HG03045 (cell line): Measurements from ENCODE around the gene VPS35L.

Experiments used
- ATAC-seq: cut with Tn5 transposase; IDR thresholded peaks from one replicate; pipeline ENCODE4 v1.9.1; 2021; ENCODE audit warnings: mild to moderate bottlenecking, moderate library complexity; ENCODE audit not compliant: unreplicated experiment

VPS35L gene

GRCh38 chr16:19588661-19589060 is 33.2 kb downstream of the VPS35L start:
- no peak for ATAC-seq

- ATAC-seq: no peak
Measured at GRCh38 chr16:19589106-19589505, 33.6 kb downstream of the VPS35L start.

- ATAC-seq: no peak
Measured at GRCh38 chr16:19589771-19590302, 34.3 kb downstream of the VPS35L start.

GRCh38 chr16:19595043-19595767 is 39.7 kb downstream of the VPS35L start:
- no peak for ATAC-seq

DNA sequence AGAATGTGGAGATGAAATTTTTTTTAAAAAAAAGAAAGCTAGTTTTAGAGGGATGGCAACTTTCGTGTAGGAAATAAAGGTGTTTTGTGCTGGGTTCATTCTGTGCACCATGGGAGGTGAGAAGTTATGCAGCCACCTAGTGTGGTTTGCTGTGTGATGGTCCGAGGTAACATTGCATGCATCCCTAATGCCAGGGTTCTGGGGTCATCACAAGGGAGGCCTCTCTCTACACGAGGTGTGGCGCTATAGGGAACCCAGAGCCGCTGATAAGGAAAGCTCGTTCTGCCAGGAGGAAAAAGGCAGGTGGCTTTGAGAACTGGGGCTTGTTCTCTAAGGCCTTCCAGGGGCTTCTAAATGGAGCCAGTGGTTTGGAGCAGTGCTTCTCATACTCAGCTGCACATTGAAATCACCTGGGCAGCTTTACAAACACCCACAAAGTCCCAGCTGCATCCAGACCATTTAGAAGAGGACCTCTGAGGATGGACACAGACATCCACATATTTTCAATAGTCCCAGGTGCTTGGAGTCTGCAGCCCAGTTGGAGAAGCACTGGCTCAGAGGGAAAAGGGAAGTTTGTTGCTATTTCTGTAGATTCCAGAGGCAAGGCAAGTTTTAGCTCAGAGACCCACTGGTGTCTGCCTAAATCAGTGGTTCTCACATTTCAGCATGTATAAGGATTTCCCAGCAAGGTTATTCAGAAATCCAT is 43.5 kb downstream of the VPS35L start:
- ATAC-seq: no peak

DNA sequence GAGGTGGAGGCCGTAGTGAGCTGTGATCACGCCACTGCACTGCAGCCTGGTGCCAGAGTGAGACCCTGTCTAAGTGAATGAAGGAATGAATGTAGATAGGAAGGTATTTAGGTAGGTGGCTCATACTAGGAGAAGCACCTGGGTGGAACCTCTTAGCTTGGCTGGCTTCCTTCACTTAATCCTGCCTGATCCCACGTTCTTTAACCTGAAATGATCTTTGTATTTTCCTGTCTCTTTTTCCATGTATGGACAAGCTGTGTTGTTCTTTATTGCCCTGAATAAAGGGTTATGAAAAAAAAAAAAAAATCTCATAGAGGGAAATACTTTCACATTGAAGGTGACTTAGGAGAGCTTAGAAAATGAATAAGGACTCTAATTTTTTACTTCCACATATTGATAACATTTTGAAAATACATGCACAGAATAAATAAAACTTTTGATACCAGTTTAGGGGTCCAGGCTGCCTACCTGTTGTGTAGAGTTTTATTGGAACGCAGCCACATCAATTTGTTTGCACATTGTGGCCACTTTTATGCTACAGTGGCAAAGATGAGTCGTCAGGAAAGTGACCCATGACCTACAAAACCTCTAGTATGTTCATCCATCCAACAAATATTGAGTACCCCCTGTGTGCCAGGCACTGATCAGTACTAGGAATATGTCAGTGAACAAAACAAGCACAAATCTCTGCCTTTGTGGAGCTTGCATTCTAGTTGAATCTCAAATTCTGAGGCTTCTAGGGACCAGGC is 44.6 kb downstream of the VPS35L start:
- no peak for ATAC-seq

- no peak for ATAC-seq
Measured at GRCh38 chr16:19601083-19601976, 45.8 kb downstream of the VPS35L start.

- no peak for ATAC-seq
Measured at GRCh38 chr16:19604911-19605310, 49.4 kb downstream of the VPS35L start.

- ATAC-seq: no peak
Measured at GRCh38 chr16:19605701-19606100, 50.2 kb downstream of the VPS35L start.

DNA sequence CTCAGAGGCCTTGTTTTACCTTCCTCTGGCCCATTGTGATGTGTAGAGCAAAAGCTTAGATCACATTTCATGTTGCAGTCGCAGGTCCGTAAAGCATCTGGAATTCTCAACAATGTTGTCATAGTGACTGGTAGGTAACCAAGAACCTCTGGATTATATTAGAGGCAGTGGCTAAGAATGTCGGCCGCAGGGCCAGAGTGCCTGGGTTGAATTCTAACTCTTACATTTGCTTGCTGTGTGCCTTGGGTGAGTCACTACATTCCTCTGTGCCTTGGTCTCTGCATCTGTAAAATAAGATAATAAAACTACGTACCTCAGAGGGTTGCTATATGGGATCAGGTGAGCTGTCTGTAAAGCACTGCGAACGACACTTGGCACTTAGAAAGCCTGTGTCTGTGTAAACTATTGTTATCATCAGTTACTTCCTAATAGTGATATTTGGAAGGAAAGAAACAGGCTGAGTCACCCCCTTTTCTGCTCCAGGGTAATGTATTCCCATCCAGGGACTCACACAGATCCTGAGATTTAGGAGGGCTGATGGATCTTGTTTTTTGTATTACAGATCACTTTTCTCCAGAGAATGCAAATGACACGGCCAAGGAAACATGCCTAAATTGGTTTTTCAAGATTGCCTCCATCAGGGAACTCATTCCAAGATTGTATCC is 52.2 kb downstream of the VPS35L start:
- no peak for ATAC-seq

DNA sequence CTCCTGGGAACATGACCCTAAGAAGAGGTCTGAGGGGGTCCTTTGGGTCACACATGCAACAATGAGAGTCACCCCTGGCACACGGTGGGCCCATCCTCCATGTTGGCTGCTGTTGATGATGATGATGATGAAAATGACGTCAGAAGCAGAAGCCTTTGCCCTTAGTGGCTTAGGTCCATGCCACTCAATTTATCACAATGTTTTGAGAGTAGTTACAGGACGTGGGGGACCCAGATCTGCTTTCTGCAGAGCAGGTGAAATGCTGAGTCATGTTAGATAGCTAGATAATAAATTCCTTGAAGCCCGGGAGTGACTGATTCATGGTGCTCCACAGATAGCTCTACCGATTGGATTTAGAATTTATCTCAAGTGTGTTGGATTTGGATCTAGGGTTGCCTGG is 53.9 kb downstream of the VPS35L start:
- ATAC-seq: no peak

DNA sequence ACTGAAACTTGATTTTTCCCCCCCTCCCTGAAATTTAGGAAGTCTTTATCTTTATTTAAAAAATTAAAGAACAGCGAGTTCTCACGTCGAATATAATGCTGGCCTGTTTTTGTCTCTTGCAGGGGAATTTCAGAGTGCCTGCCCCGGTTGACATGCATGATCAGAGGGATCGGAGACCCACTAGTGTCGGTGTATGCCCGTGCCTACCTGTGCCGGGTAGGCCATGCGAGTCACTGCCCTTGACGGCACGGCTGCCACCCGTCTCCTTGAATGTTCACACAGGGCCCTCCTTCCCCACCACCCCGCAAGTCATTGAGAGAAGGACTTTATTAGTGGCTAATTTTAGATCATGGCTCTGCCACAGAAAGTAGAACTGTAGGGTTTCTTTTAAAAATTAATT is 54.7 kb downstream of the VPS35L start:
- no peak for ATAC-seq

GRCh38 chr16:19613834-19614233 is 58.3 kb downstream of the VPS35L start:
- ATAC-seq: no peak

DNA sequence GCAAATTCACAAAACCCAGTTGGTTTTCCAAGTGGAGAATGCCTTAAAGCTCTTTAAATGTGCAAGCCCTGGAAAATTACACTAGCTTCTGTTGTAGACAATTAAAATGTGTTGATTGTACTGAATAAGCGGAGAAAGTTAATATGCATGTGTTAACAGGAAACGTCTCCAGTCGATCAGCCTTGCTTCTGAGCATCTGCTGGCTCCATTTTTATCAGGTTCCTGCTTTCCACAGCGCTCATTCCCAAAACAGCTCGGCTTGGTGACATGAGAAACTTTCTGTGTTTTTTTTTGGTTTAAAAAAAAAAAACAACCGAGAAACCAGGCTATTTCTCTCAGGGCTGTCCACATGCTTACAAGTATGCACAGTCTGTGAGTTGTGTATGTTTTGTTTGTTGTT is 60.7 kb downstream of the VPS35L start:
- no peak for ATAC-seq

DNA sequence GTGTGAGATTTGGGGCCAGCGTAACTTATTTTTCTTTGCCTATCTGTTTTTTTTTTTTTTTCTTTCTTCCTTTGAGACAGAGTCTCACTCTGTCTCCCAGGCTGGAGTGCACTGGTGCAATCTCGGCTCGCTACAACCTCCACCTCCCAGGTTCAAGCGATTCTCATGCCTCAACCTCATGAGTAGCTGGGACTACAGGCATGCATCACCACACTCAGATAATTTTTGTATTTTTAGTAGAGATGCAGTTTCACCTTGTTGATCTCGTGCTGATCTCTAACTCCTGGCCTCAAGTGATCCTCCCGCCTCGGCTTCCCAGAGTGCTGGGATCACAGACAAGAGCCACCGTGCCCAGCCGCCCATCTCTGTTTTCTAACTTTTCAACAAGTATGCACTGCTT is 63.4 kb downstream of the VPS35L start:
- no peak for ATAC-seq

- no peak for ATAC-seq
Measured at GRCh38 chr16:19621445-19621844, 65.9 kb downstream of the VPS35L start.

GRCh38 chr16:19625039-19625438 is 69.5 kb downstream of the VPS35L start:
- ATAC-seq: no peak

GRCh38 chr16:19636436-19637267 is 81.1 kb downstream of the VPS35L start:
- ATAC-seq: no peak

- ATAC-seq: no peak
Measured at GRCh38 chr16:19639986-19640421, 84.5 kb downstream of the VPS35L start.
